Measurements from ENCODE around the gene DBNDD2. TPM values are rescaled to one million over a fixed set of nuclear protein-coding genes. Genes with fewer than 3 reads are reported as not detected.

Gene DBNDD2
- total and polyA plus RNA-seq, 7 donors = 99.7 to 174 (median 111) TPM

- Histone ChIP-seq H3K36me3 (peaks cover 0 to 13% (median 0%) of the 10 kb centered on the region in 4 donors), H3K4me3 (no peak overlapping the region), H3K27ac (no peak overlapping the region), H3K9me3 (no peaks in the 10 kb centered on the region), H3K27me3 (no peaks in the 10 kb centered on the region), H3K4me1 (peaks cover 0 to 36% (median 11%) of the 10 kb centered on the region in 4 donors)
- no peak for DNase-seq
- no peak for TF ChIP-seq POLR2AphosphoS5 (IDR thresholded peaks at IDR 0.05)
- TF ChIP-seq CTCF (IDR thresholded peaks at IDR 0.05) = no peak
- no peak for TF ChIP-seq POLR2A (IDR thresholded peaks at IDR 0.05)
- no peak for TF ChIP-seq EP300 (IDR thresholded peaks at IDR 0.05)
- WGBS, 2 donors = 66 to 73% methylated on average over 5 of the region's 5 CpGs
- intact Hi-C loops (cut with DNase I) = no loop called here
Measured at GRCh38 chr20:45440891-45441685, 33.0 kb downstream of the DBNDD2 start.

DNA sequence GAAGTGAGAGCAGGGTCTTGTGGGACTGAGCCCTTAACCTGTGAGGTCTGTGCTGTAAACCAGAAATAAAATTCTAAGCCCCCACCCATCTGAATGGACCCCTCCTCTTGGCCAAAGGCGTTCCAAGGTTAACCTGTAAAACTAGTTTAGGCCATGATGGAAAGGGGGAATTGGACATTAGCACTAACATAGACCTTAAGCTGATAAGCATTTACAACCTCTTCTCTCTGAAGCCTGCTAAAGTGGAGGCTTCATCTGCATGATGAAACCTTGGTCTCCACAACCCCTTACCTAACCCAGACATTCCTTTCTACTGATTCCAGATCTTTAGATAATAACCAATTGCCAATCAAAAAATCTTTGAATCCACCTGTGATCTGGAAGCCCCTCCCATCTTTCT is 33.7 kb downstream of the DBNDD2 start:
- peaks cover 0 to 31% (median 8%) of the 10 kb centered on the region in 4 donors for H3K4me1 ChIP-seq
- intact Hi-C loops (cut with DNase I) = no loop called here
- no peak for DNase-seq
- H3K36me3 ChIP-seq = peaks cover 0 to 13% (median 0%) of the 10 kb centered on the region in 4 donors
- 43 to 73% methylated on average over 1 of the region's 1 CpG for WGBS, 2 donors
- no peak overlapping the region for H3K27ac ChIP-seq
- no peaks in the 10 kb centered on the region for H3K27me3 ChIP-seq
- H3K4me3 ChIP-seq = no peak overlapping the region
- TF ChIP-seq EP300 (IDR thresholded peaks at IDR 0.05) = no peak
- TF ChIP-seq POLR2AphosphoS5 (IDR thresholded peaks at IDR 0.05) = no peak
- no peak for TF ChIP-seq CTCF (IDR thresholded peaks at IDR 0.05)
- TF ChIP-seq POLR2A (IDR thresholded peaks at IDR 0.05) = no peak
- no peaks in the 10 kb centered on the region for H3K9me3 ChIP-seq

- H3K27ac ChIP-seq = peak overlapping the region in 2 of 4 donors; percentile 94 to 95
- intact Hi-C loops (cut with DNase I) = no loop called here
- no peak for DNase-seq
Measured at GRCh38 chr20:45444050-45444449, 36.0 kb downstream of the DBNDD2 start.

DNA sequence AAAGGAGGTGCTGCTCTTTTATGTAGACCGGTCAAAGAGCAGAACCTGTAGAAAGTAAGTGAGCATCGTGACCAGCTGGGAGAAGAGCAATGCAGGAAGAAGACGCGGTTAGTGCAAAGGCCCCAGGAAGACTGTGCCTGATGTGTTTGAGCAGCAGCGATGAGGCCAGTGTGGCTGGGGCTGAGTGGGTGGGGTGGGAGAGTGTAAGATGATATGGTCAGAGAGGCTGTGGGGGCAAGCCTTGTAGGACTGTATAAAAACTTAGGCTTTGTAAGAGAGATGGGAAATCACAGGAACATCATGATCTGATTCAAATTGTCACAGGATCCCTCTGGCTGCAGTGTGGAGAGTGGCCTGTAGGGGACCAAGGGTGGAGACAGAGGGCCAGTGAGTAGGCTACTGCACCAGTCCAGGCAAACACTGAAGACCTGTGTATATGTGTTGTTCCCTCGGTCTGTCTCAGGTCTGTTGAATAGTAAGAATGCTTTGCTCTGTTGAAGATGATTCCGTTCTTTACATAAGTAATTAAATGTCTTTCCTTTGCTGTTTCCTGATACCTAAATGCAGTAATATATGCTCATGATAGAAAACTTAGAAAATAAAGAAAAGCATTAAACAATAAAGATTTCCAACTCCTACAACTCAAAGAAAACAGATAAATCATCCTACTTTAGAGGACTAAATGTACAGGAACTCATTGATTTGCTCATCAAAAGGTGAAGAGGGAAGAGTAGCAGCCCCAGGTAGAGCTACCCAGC is 37.9 kb downstream of the DBNDD2 start:
- 71 to 75% methylated on average over 7 of the region's 7 CpGs for WGBS, 2 donors
- intact Hi-C loops (cut with DNase I) = loop anchor here (2.0 to 5.0 kb wide), 2 partner anchors 39 to 109 kb away; no protein-coding TSS in a partner anchor
- Histone ChIP-seq H3K4me3 (peak overlapping the region; percentile 26 to 54 (median 42)), H3K9me3 (no peaks in the 10 kb centered on the region), H3K27me3 (no peaks in the 10 kb centered on the region), H3K36me3 (peaks cover 0 to 13% (median 0%) of the 10 kb centered on the region in 4 donors), H3K27ac (peak overlapping the region in 3 of 4 donors; percentile 89 to 95 (median 94)), H3K4me1 (peaks cover 3 to 59% (median 32%) of the 10 kb centered on the region in 4 donors)
- TF ChIP-seq POLR2A (IDR thresholded peaks at IDR 0.05) = no peak
- TF ChIP-seq EP300 (IDR thresholded peaks at IDR 0.05) = no peak
- TF ChIP-seq CTCF (IDR thresholded peaks at IDR 0.05) = peak in 2 of 4 experiments; percentile 35 to 40
- TF ChIP-seq POLR2AphosphoS5 (IDR thresholded peaks at IDR 0.05) = peak in 2 of 4 donors; percentile 50 to 68
- DNase-seq = no peak

More at GRCh38 chr20:45444050-45444449, 36.0 kb downstream of the DBNDD2 start:
- H3K27me3 ChIP-seq = no peaks in the 10 kb centered on the region
- TF ChIP-seq POLR2AphosphoS5 (IDR thresholded peaks at IDR 0.05) (no peak), POLR2A (IDR thresholded peaks at IDR 0.05) (no peak), EP300 (IDR thresholded peaks at IDR 0.05) (no peak), CTCF (IDR thresholded peaks at IDR 0.05) (no peak)
- no peaks in the 10 kb centered on the region for H3K9me3 ChIP-seq
- peaks cover 0 to 43% (median 21%) of the 10 kb centered on the region in 4 donors for H3K4me1 ChIP-seq
- peaks cover 0 to 13% (median 0%) of the 10 kb centered on the region in 4 donors for H3K36me3 ChIP-seq
- H3K4me3 ChIP-seq = peak overlapping the region in 2 of 4 donors; percentile 45 to 54
